Measurements from ENCODE around the gene SPECC1.

GRCh38 chr17:20210614-20211013, 201.5 kb downstream of the SPECC1 start:
- TF ChIP-seq CTCF (conservative IDR thresholded peaks at IDR 0.05 in 1 of 2, IDR thresholded peaks at IDR 0.05 in 1 of 2; ENCODE audit: low read depth in 1 of 2, low read length in 2 of 2) (no peak), EZH2 (IDR thresholded peaks at IDR 0.05; ENCODE audit: low read length, missing control alignments) (no peak)

Measured in fibroblast of lung (primary cell).